ENCODE data around the gene NFIA.

Gene NFIA

DNA sequence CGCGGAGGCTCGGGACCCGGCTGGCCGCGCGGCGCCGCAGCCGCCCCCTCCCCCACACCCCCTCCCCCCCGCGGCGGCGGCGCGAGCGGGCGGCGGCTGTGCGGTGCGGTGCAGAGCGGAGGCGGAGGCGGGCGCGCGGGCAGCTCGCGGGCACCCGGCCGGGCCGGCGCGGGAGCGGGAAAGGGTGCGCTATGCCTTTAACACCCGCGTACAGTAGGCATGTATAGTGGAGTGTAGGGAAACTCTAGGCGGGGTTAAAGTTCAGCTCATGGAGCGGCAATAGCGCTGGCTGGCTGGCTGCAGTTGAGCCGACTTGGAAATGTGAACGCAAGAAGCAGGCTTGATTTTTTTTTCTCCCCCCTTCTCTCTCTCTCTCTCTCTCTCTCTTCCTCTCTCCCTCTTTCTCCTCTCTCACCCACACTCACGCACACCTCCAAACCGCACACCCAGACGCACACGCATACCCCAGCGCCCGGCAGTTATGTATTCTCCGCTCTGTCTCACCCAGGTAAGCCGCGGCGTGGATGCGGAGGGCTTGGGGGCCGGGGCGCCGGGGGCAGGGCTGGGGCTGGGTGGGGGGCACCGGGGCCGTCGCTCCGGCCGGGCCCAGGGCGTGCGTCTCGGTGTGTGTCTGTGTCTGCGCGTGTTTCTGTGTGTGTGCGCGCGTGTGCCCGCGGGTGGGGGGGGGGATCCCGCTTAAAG is at the start of gene NFIA:
Gene NFIA, plus strand, starts transcription at position 251 of the 702 bp plus-strand sequence.
- DNase-seq: peak; percentile 2

DNA sequence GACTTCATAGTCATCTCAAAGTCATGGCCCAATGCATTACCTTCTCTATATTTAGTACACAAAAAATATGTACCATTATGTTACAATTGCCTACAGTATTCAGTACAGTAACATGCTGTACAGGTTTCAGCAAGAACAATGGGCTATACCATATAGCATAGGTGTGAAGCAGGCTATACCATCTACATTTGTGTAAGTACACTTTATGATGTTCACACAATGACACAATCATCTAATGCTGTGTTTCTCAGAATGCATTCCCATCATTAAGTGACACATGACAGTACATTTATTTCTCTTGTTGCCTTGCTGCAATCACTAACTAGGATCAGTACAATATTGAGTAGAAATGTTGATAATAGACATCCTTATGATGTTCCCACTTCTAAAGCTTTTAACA is 46.5 kb upstream of the NFIA start:
- no peak for DNase-seq

DNA sequence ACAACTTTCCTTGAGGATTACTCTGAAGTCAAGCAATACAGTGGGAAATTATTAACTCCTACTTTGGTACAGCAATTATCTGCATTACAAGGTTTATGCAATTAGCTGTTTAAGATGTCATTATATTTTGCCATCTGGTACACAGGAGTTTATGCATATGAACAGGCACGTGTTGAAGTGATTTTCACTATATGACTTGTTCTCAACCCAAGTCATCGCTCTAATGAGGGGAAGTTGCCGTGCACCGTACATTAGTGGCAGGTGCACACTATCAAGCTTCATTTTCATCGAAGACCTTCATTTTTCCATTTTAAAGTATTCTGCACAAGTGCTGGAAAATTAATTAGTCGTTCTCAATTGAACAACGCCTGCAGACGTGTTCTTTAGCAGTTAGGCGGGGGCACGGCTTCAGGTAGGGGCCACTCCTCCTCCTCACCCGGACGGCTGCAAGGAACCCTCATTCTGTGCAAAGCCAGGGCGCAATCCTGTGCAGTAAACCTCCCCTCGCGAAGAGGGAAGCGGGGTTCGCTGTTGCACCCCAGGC is 39.8 kb upstream of the NFIA start:
- DNase-seq: no peak

DNA sequence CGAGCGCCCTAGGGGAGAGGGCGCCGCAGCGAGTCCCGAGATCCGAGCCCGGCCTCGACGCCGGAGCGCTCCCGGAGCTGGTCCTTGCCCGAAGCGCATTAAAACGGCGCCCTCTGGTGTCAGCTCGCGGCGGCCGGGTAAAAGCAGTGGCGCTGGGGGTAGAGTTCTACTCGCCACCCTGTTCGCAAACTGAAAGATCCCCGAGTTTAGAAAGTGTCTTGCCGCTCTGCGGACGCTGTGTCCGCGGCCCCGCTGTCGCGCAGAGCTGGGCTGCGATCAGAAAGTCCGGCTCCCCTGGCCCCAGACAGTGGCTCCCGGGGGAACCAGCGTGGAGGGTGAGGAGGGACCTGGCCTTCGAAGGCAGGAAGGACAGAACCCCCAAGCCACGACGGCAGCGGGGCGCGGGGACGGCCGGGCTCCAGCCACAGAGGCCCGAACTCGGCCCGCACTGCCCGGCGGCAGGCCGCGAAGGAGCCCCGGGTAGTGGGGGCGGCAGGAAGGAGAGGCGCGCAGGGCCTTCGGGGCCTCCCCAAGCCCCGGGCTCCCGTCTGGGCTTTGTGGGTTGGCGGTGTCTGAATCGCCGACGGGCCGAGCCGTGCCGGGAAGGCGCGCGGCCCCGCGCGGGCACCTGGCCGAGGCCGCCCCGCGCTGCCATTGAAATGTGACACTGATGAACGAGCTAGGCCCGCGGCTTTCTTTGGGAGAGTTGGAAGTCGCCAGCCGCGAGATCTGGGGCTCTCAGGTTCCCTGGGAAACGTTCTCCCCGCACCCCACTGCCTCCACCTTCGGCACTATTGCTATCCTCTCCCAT is 39.1 kb upstream of the NFIA start:
- DNase-seq: peak; percentile 29

DNA sequence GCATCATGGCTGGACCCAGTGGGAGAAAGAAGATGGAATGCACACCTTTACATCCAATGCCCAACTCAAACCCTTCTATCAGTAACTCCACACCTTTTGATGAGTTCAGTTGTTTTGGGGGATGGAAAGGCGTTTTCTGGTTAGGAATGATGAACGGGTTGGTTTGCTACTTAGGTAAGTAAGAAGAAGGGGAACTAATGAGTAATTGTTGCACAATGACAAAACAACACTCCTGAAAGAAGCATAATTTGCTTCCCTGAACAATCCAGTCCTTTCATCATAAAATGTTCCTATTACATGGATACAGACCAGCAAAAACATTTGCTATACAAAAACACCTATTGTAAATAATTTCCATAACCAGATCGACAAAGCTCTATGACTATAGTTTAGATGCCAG is 35.9 kb upstream of the NFIA start:
- DNase-seq: no peak

DNA sequence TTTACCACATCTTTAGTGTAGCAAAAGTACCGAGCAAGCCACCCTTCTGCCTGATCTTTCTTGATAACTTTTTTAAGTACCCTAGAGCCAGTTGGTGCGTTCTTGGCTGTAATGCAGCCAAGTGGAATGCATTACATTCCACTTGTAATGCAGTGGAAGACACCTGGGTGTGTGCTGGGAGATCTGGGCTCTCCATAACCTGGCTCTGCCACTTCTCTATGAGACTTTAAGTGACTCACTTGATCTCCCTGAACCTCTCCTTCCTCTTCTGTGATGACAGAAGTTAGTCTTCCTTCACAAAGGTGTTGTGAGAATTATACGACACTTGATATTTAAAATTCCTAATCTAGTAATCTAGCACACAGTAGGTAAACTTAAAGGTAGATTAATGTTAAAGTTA is 35.3 kb upstream of the NFIA start:
- no peak for DNase-seq

DNA sequence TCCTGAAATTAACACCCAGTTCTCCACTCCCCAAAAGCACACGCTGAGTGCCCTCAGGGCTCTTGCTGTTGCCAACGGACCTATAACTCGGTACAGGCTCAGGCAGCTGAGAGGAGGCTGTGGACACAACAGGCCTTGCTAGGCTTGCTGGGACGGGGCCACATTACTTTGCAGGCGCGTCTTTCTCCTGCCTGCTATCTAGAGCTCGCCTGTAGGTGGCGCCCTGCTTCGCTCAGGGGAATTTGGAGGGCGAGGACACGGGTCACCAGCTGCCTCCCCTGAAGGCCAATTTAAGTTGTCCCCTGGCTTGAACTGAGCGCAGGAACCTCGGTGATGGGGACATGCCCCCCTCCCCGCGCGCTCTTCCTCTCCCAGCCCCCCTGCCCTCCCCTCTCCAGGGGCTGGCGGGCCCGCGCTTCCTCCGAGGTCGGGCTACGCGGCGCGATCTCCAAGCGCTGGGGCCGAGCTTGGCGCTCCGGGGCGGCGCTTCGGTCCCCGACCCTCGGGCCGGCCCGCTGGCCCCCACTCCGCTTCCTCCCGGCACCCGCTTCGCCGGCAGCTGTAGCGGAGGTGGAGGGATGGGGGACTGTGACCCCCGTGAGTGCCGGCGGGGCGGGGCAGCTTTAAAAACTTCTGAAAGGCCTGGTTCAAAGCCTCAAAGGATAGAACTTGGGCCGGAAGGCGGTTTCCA is 32.4 kb upstream of the NFIA start:
- DNase-seq: peak; percentile 33

DNA sequence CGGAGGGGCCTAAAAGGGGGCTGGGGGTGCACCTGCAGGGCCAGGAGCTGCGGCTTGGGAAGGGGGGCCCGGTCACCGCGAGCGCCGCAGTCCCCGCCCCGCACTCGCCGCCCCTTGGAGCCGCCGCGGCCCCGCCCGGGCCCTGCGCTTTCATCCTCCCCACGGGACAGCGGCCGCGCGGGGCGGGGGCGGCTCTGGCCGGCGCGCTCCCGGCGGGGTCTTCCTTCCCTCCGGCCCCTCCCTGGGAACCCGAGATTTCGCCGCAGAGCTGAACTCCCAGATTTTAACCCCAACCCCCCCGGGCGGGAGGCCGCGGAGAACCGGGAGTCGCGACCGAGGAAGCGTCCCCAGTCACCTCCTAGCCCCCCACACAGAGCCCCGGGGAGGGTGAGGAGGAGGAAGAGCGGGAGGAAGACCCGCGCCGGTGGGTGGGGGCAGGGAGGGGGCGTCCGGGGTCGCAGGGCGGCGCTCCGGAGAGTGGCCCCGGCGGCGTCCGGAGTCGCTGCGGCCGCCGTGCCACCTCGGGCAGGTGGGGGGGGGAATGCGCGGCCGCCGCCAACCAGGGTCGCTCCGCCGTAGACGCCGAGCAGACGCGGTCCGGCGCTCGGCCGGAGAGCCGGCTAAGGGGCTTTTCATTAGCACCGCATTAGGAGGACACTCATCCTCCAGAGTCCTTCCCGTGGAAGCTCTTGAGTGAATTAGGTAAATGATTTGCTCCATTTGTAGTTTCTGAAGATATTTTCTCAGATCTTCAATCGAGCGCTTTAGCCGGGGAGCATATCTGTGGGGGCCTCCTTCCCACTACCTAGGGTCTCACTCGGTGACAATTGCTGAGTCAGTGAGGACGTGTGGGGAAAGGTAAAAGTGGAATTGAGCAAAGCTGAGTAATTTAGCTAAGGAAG is 31.6 kb upstream of the NFIA start:
- no peak for DNase-seq

DNA sequence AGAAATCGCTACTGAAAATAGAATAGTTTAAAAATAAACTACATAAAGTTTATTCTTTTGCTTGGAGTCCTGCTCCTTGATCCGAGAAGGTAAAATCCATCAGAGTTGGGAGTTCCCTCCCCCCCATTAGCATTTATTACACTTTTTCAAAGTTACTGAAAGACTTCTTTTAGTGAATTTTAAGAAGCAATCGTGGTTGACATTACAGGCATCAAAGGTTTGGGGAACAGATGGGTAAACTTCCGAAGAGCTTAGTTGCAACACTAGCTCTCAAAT is 31.0 kb upstream of the NFIA start:
- DNase-seq: no peak

DNA sequence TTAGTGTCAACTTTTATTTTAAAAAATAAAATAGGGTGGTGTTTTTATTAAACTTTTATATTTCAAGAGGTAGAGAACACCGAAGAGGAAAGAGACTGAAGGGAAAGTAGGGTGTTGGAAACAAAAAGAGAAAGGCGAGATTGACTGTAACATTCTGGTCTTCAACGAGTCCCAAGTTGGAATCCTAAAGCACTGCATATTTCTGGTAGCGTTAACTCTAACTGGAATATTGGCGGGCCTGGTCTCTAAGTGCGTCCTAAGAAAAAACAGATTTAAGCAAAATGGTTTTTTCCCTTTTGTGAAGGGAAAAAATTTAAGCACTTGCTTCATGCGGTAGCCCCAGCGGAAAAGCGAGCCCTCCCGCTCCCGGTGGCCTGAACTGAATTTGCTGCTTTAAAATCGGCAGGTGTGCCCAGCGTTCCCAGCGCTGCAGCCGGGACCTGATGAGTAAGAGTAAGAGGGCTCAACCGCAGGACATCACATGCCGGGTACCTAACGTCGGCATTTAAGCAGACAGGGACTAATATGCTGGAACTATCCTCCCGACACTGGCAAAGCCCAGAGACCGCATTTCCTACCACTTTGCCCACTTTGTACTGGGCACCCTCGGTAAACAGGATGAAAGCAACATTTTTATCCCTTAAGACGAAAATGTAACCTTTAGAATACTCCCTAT is 30.5 kb upstream of the NFIA start:
- DNase-seq: no peak

DNA sequence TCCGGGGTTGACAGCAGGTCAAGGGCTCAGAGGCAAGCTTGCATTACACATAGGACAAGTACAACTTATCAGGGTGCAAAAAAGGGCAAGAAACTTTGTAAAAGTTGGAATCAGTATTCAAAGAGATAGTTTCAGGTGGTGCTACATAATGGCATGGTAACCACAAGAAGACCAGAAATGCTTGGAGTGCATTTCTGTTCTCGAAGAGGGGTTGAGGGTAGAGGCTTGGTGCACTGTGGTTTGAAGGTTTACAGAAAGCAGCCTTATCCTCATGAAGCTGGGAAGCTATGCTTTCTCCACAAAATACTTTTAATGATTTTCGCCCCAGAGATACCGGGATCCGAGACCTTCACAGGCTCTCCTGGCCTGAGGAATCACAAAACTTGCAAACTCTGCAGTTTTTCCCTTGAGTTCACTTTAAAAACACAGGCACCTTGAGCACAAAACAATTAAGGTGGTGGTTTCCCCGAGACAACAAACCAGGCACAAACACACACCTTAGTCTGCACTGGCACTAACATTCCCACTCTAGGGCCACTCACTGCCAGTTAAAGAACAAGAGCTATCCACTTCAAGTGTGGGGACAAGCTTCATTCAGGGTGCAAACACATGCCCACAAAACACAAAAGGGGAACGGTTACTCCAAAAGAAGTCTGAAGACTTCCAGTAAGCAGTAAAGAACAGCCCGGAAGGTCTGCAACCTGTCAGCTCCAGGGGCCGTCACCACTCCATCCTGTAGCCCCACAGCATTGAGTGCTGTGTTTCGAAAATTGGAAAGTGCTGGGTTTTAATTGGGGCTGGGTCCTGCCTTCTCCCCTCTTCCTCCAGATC is 29.8 kb upstream of the NFIA start:
- DNase-seq: no peak

DNA sequence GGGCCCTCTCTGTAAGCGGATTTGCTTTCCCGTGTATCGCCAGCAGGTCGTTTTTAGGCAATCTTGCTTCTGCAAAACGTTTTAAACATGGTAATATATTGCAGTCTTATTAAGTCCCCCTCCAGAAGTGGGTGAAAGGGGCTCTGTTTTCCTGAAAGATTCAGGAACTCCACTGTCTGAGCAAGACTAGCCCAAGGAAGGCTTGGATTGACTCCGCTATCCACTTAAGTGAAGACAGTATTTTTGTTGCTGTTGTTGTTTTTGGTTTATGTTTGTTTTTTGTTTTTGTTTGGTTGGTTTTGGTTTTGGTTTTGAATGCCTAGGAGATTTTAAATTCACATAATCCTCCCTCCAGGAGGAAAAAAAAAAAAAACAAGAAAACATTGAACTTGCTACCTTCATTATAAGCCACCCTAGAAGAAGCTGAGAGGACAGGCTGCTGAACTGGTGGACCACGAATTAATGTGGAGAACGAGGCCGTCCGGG is 29.1 kb upstream of the NFIA start:
- DNase-seq: no peak

DNA sequence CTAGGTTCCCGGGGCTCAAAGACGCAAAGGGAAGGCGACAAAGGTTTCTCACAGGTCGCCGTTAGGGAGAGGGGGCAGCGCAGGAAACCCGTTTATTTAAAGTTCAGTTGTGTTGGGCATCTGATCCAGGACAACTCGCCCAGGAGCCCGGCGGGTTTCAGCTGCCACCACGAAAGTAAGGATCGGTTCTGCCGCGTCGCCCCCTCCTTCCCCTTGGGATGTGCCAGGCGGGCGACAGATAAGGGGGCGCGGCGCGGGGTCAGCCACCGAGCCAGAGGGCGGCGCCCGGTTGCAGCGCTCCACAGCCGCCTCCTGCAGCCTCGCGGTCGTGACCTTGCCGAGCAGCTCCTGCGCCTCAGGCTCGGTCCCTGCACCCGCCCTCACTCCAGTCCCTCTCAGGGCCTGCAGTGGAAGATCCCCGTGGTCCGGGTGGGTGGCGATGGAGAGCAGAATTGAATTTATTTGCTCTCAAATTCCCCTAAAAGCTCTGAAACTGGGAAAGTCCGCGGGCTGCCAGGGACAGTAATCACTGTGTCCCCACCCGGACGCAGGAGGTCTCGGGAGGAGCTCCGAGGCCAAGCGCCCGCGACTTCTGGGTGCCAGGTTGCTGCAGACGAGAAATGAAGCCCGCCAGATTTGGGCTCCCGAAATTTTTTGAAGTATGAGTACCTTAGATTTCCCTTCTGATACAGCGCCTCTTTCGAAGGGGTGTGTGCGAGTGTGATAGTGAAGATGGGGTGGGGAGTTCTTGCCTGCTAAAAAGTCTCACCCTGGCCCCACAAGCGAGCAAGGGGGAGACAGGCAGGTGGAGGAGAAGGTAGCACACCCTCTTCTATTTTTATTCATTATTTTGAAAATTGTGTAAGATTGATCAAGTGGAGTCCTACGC is 28.4 kb upstream of the NFIA start:
- no peak for DNase-seq

DNA sequence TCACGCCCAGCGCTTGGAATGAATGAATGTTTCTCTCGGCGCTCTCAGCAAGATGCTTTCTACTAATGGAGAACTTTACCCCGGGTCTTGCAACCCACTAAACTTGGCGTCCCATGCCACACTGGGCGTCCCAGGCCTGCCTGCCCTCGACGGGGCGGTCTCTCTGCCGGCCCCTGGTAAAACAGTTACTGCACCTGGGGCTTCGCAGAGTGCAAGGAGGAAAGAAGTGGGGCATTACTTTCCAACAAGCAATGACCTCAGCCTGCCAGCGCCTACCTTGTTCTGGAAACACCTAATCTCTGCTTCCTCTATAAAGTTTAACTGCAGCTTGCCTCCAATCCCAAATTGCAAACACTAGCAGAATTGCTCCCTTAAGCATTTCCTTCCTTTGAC is 27.8 kb upstream of the NFIA start:
- no peak for DNase-seq

DNA sequence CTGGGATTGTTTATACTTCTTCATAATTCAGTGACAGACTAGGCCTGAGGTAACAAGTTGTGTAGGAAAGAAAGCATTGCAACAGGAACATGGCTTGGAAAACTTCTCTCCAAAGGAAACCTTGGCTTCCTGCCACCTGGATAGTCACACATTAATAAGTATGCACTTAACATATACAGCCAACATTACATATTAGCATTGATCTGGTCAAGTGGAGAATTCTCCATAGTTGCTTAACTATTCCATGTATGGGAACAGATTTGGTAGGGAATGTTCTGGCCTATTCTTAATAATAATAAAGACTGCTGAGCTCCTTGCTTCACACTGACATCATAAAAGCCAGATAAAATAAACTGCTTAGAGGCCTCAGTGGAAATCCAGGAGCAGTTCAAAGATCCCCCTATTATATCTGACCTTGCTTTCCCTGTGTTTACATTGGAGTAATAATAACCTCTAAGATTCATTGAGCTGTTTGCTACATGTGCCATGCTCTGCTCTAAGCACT is 27.2 kb upstream of the NFIA start:
- DNase-seq: no peak

DNA sequence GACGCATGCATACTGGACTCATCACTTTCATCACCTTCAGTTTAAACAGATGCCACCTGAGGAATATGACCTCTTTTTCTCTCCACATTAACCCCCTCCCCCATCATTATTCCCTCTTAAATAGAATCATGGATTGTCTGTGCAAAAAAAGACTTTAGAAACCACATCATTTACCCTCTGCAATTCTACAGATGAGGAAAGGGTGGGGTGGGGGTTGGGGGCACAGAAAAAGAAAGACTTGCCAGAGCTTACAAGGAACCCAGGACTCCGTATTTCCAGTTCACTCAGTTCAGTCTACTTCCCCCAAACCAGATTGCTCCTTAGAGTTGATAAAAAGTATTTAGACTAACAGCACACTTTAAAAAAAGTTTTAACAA is 26.2 kb upstream of the NFIA start:
- DNase-seq: no peak

DNA sequence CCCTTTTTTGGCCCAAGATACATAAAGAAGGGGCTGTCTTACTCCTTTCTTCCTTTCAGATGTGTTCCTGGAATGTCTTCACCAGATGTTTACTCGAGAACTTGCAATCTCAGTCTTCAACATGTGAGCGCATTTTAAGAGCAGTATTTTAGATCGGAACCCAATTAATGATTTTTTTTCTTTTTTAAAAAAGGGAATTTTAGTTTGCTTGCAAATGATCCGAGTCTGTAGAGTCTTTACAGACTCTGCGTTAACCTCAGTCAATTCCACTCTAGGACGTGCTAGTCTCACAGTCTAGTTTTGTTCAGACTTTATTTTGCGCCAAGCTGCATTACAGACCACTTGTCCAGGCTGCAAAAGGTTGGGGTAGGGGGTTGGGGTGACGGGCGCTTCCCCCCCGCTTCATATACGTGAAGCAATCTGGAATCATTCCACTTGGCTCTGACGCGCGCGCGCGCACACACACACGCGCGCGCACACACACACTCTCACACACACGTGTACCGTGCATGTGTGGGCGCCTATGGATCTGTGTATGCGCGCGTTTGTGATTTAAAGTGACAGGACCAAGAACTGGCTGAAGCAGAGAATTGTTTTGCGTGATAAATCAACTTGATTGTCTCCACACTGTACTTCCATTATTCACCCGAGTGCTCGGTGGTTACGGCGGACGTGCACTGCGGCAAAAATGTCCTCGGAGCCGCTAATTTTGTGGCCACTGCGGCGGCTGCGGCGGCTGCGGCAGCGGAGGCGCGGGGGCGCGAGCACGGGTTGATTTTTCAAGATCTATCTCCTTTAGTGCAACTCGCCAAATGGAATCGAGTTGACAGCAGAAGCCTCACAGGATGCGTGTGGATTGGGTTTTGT is 25.6 kb upstream of the NFIA start:
- no peak for DNase-seq

DNA sequence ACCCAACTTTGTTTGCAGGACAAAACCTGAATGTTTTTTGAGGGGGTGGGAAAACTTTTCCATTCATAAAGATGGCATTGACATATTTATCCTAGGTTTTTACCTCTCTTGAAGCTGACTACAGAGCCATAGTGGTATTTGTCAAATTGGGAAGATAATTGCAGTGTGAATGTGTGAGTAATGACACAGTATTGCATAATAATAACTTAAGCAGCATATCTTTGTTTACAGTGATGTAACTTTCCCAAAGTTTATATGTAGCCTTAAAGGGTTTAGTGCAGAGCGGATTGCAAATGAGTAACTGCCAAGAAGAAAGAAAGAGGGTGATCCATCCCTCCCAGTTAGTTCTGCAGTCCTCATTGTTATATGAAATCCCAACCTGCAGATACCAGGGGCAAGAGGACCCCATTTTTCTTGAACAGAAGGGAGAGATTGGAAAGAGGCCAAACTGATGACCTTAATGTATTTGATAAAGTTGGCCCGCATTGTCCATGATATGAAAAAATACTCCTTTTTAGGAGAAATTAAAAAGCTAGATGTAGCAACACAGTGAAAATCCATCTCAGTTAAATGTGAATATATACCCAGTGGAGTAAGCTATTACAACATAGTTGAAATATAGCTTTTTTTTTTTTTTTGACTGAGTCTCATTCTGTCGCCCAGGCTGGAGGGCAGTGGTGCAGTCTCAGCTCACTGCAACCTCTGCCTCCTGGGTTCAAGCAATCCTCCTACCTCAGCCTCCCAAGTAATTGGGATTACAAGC is 23.7 kb upstream of the NFIA start:
- peak; percentile 64 for DNase-seq
